Stimulated activated CD4-positive, alpha-beta T cell treated with anti-CD3 and anti-CD28 coated beads, Interleukin-15, amount 100 ng/mL, for 24 hours (primary cell): ENCODE results near the gene ZBTB32.
"Not testable (repeated sequence)": the region's sequence is repeated elsewhere in the genome, so short reads cannot be mapped to it uniquely, and the experiment has no call there.

Experiments used
- DNase-seq: peaks from one replicate; pipeline ENCODE4 v3.0.0-alpha.2; 2020

ZBTB32 gene

DNA sequence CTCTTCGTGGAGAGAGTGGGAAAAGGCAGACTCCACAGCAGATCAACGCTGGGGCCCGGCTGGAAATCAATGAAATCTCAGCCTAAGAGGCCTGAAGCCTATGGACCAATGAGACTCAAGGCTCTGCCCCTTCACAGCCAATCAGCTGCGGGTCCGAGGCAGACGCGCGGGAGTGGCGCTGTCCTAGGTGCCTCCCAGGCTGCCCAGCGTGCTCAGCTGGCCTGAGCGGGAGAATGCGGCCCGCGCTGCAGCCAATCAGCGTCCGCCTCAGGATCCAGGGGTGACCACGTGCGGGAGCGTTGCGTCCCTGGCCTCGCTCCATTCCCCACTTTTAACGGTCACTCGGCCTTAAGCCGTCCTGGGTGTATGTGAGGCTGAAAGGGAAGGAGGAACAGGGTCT, at the start of gene ZBTB32:
TSS of gene ZBTB32 (plus strand) at position 341 of the 400 bp plus-strand sequence. CDS start 10,069 bp downstream, outside the sequence.
- DNase-seq: peak; percentile 47

DNA sequence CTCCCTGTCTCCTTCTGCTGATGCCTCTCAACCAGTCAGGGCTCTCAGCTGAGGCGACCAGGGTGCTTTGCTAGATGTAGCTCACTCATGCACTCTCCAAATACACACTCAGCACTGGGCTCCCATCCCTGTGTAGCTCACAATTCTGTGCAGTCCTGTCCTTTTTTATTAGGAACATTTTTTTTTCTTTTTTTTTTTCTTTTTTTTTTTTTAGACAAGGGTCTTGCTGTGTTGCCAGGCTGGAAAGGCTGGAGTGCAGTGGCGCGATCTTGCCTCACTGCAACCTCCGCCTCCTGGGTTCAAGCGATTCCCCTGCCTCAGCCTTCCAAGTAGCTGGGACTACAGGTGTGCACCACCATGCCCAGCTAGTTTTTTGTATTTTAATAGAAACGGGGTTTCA, 49.5 kb upstream of the ZBTB32 start:
- not testable (repeated sequence) for DNase-seq

DNA sequence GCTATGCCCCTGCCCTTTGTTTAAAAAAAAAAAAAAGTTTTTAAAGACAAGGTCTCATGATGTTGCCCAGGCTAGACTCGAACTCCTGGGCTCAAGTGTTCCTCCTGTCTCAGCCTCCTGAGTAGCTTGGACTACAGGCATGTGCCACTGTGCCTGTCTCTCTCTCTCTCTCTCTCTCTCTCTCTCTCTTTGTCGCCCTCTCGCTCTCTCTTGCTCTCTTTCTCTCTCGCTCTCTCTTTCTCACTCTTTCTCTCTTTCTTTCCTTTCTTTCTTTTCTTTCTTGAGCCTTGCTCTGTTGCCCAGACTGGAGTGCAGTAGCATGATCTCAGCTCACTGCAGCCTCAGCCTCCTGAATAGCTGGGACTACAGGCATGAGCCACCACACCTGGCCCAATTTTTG, 48.8 kb upstream of the ZBTB32 start:
- DNase-seq: no peak

- DNase-seq: no peak
These were observed 47.7 kb upstream of the ZBTB32 start for GRCh38 chr19:35656700-35657099.

- DNase-seq: no peak
These were observed 46.3 kb upstream of the ZBTB32 start for GRCh38 chr19:35657904-35658700.

- DNase-seq: no peak
These were observed 42.4 kb upstream of the ZBTB32 start for GRCh38 chr19:35661995-35662340.

DNA sequence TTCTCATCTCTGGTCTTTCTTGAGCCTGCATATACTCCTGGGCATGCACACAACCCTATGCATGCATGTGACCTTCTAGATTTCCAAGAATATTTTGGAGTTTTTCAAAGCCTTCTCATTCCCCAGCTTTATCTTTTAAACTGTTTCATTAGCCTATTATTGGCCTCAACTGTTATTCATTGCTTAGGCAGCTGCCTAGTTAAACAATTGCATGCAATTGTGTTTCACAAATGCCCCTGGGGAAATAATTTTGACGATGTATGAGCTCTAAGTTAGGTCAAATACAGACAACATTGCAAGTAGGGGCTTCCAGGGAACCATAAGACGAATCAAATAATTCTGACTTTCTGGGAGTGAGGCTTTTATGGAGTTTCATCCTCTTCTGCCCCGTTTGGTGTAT, 40.4 kb upstream of the ZBTB32 start:
- DNase-seq: no peak

DNA sequence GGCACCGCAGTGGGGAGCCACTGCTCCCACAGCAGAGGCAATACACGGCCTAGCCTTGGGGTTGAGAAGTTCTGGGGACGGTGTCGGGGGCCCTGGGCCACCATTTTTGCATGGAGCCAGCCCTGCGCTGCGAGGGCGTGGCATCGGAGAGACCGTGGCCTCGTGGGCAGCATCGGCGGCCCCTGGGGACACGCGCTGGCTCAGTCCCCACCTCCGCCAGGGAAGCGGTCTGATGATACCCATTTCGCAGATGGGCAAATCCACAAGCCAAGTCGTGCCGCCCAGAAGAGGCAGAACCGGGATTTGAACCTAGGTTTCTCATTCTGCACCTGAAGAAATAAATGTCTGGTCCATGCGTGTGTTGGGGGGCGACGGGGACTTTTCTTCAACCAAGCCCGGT, 39.2 kb upstream of the ZBTB32 start:
- no peak for DNase-seq

- no peak for DNase-seq
These were observed 38.8 kb upstream of the ZBTB32 start for GRCh38 chr19:35665604-35666003.

DNA sequence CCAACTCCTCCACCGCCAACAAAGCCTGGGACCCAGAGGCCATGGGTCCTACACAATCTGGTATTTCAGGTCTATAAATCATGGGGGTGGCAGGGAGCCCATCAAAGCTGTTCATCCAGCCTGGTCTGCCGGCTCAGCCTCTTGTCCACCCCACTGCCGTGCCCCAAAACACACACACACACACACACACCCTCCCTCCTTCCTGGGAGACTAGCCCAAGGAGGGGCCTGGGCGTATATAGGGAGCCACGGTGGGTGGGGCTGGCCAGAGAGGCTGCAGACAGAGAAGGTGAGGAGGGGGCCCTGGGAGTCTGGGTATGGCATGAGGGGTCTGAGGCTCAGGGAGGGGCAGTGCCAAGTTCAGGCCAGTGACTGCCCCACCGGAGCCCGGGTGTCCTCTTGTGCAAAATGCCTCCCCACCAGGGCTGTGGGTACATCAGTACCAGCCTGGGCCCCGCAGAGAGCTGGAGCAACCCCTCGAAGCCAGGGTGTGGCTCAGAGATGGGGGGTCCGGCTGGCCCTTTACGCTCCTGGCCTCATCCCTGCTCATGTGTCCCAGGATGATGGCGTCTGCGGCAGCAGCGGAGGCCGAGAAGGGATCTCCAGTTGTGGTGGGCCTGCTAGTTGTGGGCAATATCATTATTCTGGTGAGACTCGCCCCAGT, 38.0 kb upstream of the ZBTB32 start, which contains the start of gene UPK1A:
TSS of gene UPK1A (plus strand) at position 267 of the 663 bp plus-strand sequence. CDS start at position 563, 296 bp downstream.
- DNase-seq: no peak

DNA sequence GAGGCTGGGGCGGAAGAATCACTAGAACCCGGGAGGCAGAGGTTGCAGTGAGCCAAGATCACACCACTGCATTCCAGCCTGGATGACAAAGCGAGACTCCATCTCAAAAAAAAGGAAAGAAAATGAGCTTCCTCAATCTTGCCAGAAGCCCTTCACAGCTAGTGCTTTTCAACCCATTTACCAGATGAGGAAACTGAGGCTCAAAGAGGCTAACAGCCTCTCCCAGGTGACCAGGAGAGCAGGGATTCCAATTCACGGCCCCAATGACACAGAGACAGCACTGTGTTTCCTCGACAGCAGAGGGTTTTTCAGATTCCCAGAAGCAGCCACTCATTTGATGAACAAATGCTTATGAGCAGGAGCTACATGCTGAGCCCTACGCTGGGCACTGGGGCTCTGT, 34.8 kb upstream of the ZBTB32 start:
- no peak for DNase-seq

DNA sequence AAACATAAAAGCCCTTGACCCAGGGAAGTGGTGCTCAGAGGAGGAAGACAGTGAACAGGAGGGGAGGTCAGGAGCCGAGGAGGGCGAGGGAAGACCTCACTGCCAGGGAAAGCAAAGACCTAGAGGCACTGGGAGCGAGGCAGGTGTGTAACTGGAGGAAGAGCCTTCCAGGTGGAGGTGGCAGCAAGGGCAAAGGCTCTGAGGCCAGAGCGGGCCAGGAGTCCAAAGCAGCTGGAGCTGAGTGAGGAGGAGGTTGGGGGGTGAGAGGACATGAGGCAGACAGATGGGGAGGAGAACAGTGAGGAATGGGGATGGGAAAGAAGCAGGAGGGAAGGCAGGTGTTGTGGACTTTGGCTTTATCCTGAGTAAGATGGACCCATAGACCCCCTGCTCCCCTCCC, 34.4 kb upstream of the ZBTB32 start:
- DNase-seq: no peak

- no peak for DNase-seq
These were observed 33.7 kb upstream of the ZBTB32 start for GRCh38 chr19:35670686-35671085.

DNA sequence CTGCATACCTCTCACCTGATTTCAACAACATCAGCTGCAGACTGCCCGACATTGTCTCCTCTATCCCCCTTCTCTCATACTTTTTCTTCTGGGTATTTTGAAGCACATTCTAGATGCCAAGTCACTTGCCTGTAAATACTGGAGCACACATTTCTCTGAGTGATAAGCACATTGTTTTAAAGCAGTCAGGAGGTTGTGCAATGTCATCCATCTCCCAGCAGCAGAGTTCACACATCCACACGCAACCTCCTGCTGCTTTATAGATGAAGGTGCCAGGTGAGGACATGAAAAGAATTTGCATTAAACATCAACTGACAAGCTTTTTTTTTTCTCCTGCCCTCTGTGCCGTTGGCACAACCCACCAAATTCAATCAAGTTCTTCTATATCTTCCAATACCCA, 32.5 kb upstream of the ZBTB32 start:
- no peak for DNase-seq

- peak; percentile 72 for DNase-seq
These were observed 31.1 kb upstream of the ZBTB32 start for GRCh38 chr19:35673121-35673804.

GRCh38 chr19:35675589-35676140, 28.7 kb upstream of the ZBTB32 start:
- no peak for DNase-seq

GRCh38 chr19:35689836-35690235, 14.5 kb upstream of the ZBTB32 start:
- no peak for DNase-seq

DNA sequence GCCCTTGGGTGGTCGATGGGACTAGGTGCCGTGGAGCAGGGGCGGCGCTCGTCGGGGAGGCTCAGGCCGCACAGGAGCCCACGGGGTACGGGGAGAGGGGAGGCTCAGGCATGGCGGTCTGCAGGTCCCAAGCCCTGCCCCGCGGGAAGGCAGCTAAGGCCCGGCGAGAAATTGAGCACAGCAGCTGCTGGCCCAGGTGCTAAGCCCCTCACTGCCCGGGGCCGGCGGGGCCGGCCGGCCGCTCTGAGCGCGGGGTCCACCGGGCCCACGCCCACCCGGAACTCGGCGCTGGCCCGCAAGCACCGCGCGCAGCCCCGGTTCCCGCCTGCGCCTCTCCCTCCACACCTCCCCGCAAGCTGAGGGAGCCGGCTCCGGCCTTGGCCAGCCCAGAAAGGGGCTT, 13.3 kb upstream of the ZBTB32 start:
- not testable (repeated sequence) for DNase-seq

DNA sequence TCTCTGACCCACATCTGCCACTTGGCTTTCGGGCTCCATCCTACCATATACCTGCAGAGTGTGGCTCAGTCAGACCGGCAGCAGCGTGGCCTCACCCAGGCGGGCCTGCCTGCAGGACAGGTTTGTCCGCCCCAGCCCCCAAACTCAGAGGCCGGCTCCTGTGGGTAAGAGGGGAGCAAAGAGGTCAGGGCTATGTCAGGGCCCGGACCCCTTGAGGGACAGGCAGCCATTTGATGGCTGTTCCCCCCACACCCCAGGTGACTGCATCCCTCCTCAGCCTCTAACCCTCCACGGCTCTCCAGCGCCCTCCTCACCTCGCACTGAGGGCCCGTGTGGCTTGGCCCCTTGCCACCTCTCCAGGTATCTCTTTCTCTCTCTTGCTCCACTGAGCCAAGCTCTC, 12.3 kb upstream of the ZBTB32 start:
- DNase-seq: no peak

GRCh38 chr19:35693422-35693821, 10.9 kb upstream of the ZBTB32 start:
- DNase-seq: no peak

GRCh38 chr19:35693835-35694599, 10.3 kb upstream of the ZBTB32 start:
- peak; percentile 93 for DNase-seq

- DNase-seq: no peak
These were observed 8.4 kb upstream of the ZBTB32 start for GRCh38 chr19:35695895-35696422.
